Heart right ventricle (tissue), 16 donors: ENCODE data around the gene KCNJ10. TPM values are rescaled to one million over a fixed set of nuclear protein-coding genes. Genes with fewer than 3 reads are reported as not detected.

Experiments used
- ATAC-seq, 8 donors: fragments of 200-7000 bp; cut with Tn5 transposase; one replicate each; pipeline ENCODE4 v1.9.1; 2020; ENCODE audit warnings: mild to moderate bottlenecking in 8 of 8, moderate library complexity in 8 of 8, moderate number of reproducible peaks in 1 of 8
- DNase-seq, 2 donors: peaks; one replicate each; pipeline ENCODE4 v3.0.0-alpha.2; 2020
- H3K27ac ChIP-seq, 10 donors: fragments of 200-600 bp; sonication (generic) in 2 of 10; one replicate each; pipeline versions ENCODE4 v1.5.0 to v1.8.0; 2020 to 2022; ENCODE audit warnings: mild to moderate bottlenecking in 3 of 10
- H3K27me3 ChIP-seq, 7 donors: fragments of 200-600 bp; one replicate each; pipeline ENCODE4 v1.8.0; 2021 to 2022; ENCODE audit warnings: mild to moderate bottlenecking in 2 of 7
- H3K36me3 ChIP-seq, 9 donors: fragments of 200-600 bp; sonication (generic) in 1 of 9; one replicate each; pipeline versions ENCODE4 v1.5.0 to v1.8.0; 2020 to 2022; ENCODE audit warnings: mild to moderate bottlenecking in 2 of 9
- H3K4me1 ChIP-seq, 9 donors: fragments of 200-600 bp; sonication (generic) in 1 of 9; one replicate each; pipeline versions ENCODE4 v1.5.0 to v1.8.0; 2020 to 2022; ENCODE audit warnings: mild to moderate bottlenecking in 4 of 9
- H3K4me3 ChIP-seq, 10 donors: fragments of 200-600 bp; sonication (generic) in 2 of 10; one replicate each; pipeline versions ENCODE4 v1.5.0 to v1.8.0; 2020 to 2022; ENCODE audit warnings: mild to moderate bottlenecking in 7 of 10, moderate library complexity in 2 of 10
- H3K9me3 ChIP-seq, 11 donors: fragments of 200-600 bp in 10 of 11; sonication (generic) in 2 of 11; one replicate each; pipeline versions ENCODE4 v1.5.0 to v1.8.0; 2013 to 2022; ENCODE audit warnings: mild to moderate bottlenecking in 2 of 11, control low read depth in 1 of 11, moderate library complexity in 1 of 11
- WGBS, 2 donors: extraction: QIAGEN DNeasy Blood & Tissue Kit; methylation state at CpG; one replicate each; pipeline ENCODE4 v1.1.7; 2013; ENCODE audit warnings: inconsistent platforms in 1 of 2; 5-methylcytosine and 5-hydroxymethylcytosine counted together
- intact Hi-C, 10 donors: fragments of 100-400 bp; cut with DNase I; formaldehyde crosslinking; loops; one replicate each; pipeline versions ENCODE4 v1.11.1 to v1.14.2; 2022
- polyA plus RNA-seq, 2 donors: library from polyadenylated mRNA; stranded (reverse); fragments of 200-250 nt; gene quantifications; one replicate each; pipeline ENCODE4 v1.2.3, GENCODE V29; 2013
- total RNA-seq, 10 donors: library from RNA; stranded (reverse); fragmentation: NEBNext Ultra II Directional in 3 of 10; extraction: Animal tissue kit (Norgen Biotek cat#: 25700) in 3 of 10; gene quantifications; one replicate each; pipeline versions ENCODE4 v1.2.1 to v1.2.4, GENCODE V29; 2021 to 2023
- TF ChIP-seq, protein P1 (sequence below), 9 donors: fragments of 200-600 bp; sonication (generic) in 2 of 9; IDR thresholded peaks; one replicate each; pipeline versions ENCODE4 v1.5.0 to v1.8.0; 2021 to 2022; ENCODE audit warnings: antibody characterized with exemption in 9 of 9, mild to moderate bottlenecking in 5 of 9, moderate library complexity in 1 of 9
- donor health status: Arrhythmogenic right ventricular cardiomyopathy.
- donor health status: ischemic (EF 13 %, LVEDD 7.1; RV severe dilation, severe dysfunction).
- donor health status: healthy with polysubstance abuse.
- donor health status: DM: no; HTN: yes; CAD: no.
- donor health status: DM: no; HTN: no; CAD: no.
- donor health status: ischemic (EF 25% LVEDD 6.9; RV normal size, moderate dysfunction).
- donor health status: ischemic (EF 25% LVEDD 5.7; RV mildly dilated, moderate dysfunction).
- donor health status: healthy.
- donor health status: DM: yes; HTN: yes; CAD: no.
- donor health status: Ischemic cardiomyopathy.
- donor health status: ischemic (EF 35%, LVEDD 5.7; RV mildly dilated, moderate dysfunction).
- donor health status: nonischemic (EF 11% LVEDD 7.7; RV severe dilation, severe dysfunction).
- donor health status: DM: yes; HTN: yes; CAD: no.
- donor health status: PGD.
- donor health status: ischemic (EF 29% LVEDD 5.4; RV normal size, mild dysfunction).
- donor health status: nonischemic (EF 23%, LVEDD 6.1; RV moderate dilation, normal function).

Gene KCNJ10
- total and polyA plus RNA-seq, 12 donors: 0.09 to 1.9 TPM; not detected in 10

DNA sequence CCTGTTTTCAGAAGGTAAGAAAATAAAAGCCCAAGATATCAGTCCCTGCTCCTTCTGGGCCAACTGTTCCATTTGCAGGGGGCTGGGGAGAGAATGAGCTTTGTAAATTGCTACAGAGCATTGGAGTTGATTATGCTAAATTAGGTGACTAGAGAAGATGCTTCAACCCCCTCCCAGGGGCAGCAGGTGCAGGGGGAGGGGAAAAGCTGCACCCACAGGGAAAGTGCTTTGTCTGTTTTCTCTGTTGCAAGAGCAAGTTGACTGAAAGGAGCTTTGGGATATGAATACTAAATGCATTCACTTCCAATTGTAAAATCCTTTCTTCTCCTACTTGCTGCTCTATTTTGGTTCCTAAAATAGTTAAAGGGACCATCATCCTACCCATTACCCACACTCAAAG, 21.6 kb downstream of the KCNJ10 start:
- TF ChIP-seq, protein P1, sequence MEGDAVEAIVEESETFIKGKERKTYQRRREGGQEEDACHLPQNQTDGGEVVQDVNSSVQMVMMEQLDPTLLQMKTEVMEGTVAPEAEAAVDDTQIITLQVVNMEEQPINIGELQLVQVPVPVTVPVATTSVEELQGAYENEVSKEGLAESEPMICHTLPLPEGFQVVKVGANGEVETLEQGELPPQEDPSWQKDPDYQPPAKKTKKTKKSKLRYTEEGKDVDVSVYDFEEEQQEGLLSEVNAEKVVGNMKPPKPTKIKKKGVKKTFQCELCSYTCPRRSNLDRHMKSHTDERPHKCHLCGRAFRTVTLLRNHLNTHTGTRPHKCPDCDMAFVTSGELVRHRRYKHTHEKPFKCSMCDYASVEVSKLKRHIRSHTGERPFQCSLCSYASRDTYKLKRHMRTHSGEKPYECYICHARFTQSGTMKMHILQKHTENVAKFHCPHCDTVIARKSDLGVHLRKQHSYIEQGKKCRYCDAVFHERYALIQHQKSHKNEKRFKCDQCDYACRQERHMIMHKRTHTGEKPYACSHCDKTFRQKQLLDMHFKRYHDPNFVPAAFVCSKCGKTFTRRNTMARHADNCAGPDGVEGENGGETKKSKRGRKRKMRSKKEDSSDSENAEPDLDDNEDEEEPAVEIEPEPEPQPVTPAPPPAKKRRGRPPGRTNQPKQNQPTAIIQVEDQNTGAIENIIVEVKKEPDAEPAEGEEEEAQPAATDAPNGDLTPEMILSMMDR (IDR thresholded peaks at IDR 0.05): no peak
- intact Hi-C loops: loop anchor here in 5 of 10 donors (5.0 kb wide), 1 partner anchor 34 kb away; the partner anchor contains the start of gene KCNJ9 (in 5 of the 5)
- DNase-seq: no peak

DNA sequence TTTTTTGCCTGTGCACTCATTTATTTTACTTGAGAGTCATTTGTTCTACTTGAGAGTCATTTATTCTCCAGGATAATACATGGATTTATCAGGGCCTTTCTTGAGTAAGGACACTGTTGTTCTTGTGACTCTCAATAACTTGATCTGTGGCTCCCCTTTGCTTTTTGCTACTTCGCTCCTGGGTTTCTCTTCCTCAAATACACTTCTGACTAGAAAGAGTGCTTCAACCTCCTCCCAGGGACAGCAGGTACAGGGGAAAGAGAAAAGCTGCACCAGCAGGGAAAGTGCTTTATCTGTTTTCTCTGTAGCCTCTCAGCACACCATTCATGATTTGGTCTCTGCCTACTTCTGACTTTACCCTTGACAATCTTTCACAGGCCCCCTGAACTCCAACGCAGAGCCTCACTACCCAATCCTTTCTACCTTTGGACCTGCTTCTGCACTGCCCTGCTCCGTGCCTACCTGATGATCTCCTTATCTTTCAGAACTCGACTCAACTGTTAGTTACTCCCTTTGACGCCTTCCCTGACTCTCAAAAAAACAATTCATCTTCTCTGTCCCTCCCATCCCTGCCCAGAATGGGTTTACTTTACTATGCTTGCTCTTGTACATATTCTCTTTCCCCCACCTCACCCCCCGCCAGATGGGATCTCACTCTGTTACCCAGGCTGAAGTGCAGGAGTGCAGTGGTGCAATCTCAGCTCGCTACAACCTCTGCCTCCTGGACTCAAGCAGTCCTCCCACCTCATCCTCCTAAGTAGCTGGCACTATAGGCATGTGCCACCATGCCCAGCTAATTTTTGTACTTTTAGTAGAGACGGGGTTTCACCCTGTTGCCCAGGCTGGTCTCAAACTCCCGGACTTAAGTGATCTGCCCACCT, 22.6 kb downstream of the KCNJ10 start:
- ATAC-seq: peak in 1 of 8 donors; percentile 6
- Histone ChIP-seq H3K4me3 (peak overlapping the region in 2 of 10 donors; percentile 22 to 35), H3K9me3 (no peaks in the 10 kb centered on the region), H3K4me1 (peaks cover 4 to 13% (median 11%) of the 10 kb centered on the region in 9 donors), H3K36me3 (no peaks in the 10 kb centered on the region), H3K27ac (no peak overlapping the region), H3K27me3 (peaks cover 0 to 16% (median 5%) of the 10 kb centered on the region in 7 donors)
- TF ChIP-seq, protein P1 (IDR thresholded peaks at IDR 0.05): no peak
- WGBS, 2 donors: 76 to 77% methylated on average over 9 of the region's 9 CpGs
- intact Hi-C loops: loop anchor here in 6 of 10 donors (1.0 to 5.0 kb wide), 2 partner anchors 31 to 35 kb away; partner anchors contain the start of gene KCNJ9 (in 5 of the 6)
- DNase-seq: no peak

More for the DNA sequence above, 21.6 kb downstream of the KCNJ10 start:
- Histone ChIP-seq H3K27ac (no peak overlapping the region), H3K27me3 (peaks cover 0 to 24% (median 7%) of the 10 kb centered on the region in 7 donors), H3K9me3 (no peaks in the 10 kb centered on the region), H3K4me3 (no peak overlapping the region), H3K36me3 (no peaks in the 10 kb centered on the region), H3K4me1 (peaks cover 4 to 13% (median 11%) of the 10 kb centered on the region in 9 donors)
- no peak for ATAC-seq

DNA sequence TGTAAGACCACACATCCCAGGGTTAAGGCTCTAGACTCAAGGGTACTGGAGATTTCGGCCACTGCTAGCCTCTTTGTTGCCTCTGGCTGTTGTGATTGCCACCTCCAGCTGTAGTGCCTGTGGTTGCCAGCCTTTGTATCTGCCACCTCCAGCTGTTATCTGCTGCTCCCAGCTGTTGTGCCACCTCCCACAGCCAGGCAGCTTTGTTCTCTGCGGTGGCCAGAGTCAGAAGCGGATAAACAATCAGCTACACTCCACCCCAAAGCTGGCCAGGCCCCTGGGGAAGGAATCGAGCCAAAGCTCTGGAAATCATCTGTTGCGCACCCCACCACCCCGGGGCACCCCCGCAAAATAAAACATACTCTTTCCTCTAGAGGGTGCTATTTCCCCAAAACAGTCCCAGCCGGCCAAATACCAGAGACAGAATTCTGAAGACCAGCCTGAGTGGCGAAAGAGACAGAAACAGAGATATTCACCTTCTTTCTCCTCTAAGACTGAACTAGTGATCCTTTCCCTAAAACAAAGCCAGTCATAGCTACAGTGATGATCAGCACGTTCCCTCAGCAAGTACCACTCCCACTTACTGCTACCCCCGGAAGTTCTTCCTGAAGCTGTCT, 23.4 kb downstream of the KCNJ10 start:
- H3K36me3 ChIP-seq: no peaks in the 10 kb centered on the region
- TF ChIP-seq, protein P1 (IDR thresholded peaks at IDR 0.05): peak; percentile 41 to 67 (median 58)
- peaks cover 0 to 10% (median 4%) of the 10 kb centered on the region in 7 donors for H3K27me3 ChIP-seq
- H3K4me1 ChIP-seq: peaks cover 4 to 13% (median 11%) of the 10 kb centered on the region in 9 donors
- no peak overlapping the region for H3K27ac ChIP-seq
- peak overlapping the region in 3 of 10 donors; percentile 1 to 35 (median 22) for H3K4me3 ChIP-seq
- intact Hi-C loops: loop anchor here in 6 of 10 donors (1.0 to 5.0 kb wide), 2 partner anchors 32 to 36 kb away; partner anchors contain the start of gene KCNJ9 (in 5 of the 6)
- WGBS, 2 donors: 4 to 5% methylated on average over 11 of the region's 11 CpGs
- DNase-seq (peak; percentile 44 to 46), ATAC-seq (peak; percentile 70 to 91 (median 84))
- no peaks in the 10 kb centered on the region for H3K9me3 ChIP-seq

DNA sequence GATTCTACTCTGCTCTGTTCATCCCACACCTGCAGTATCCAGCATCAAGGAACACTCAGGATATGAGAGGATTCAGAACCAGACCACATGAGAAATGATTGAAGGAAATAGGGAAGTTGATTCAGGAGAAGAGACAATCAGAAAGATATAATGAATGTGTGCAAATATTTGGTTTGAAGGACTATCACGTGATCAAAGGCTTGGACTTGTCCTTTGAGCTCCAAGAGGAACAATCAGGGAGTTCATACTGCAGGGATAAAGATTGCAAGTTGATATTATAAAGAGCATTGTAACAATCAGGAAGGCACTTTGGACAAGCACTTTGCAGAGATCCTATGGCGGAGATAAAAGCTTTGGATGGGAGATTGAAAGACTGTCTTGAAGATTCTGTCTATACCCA, 24.3 kb downstream of the KCNJ10 start:
- 74% methylated on average over 2 of the region's 2 CpGs for WGBS, 2 donors
- ATAC-seq (no peak), DNase-seq (no peak)
- Histone ChIP-seq H3K4me1 (peaks cover 4 to 13% (median 11%) of the 10 kb centered on the region in 9 donors), H3K4me3 (no peak overlapping the region), H3K27ac (no peak overlapping the region), H3K36me3 (no peaks in the 10 kb centered on the region), H3K27me3 (peaks cover 0 to 10% (median 0%) of the 10 kb centered on the region in 7 donors), H3K9me3 (no peaks in the 10 kb centered on the region)
- TF ChIP-seq, protein P1 (IDR thresholded peaks at IDR 0.05): no peak
- intact Hi-C loops: loop anchor here in 5 of 10 donors (5.0 kb wide), 1 partner anchor 37 kb away; the partner anchor contains the start of gene KCNJ9 (in 5 of the 5)
